ENCODE measurements around the gene PNPO. TPM values are rescaled to one million over a fixed set of nuclear protein-coding genes. Genes with fewer than 3 reads are reported as not detected.
A peak's percentile ranks its signal among the peaks of the same experiment; 100 is the strongest.

PNPO gene
- total RNA-seq, 1 experiment from 2014 or later = 57.5 TPM

DNA sequence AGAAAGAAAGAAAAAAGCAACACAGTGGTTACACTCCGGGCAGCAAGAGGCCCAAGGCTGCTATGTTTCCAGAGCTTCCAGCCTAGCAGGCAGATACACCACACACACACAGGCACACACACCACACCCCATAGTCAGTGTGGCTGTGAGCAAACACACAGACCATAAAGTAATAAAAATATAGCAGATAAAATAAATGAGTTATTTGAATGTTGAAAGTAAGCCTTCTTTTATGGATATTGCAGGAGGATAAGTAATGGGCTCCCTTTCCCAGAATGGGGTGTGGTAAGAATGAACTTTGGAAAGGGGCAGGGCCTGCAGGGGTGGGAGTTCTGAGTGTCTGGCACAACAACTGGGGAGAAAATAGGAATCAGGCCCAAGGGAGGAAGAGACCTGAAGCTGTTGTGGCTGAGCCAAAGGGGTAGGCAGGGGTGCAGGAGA is 24.7 kb downstream of the PNPO start:
- Histone ChIP-seq H3F3A (ENCODE audit: low read length, unreplicated experiment) (no peaks in the 10 kb centered on the region), H3K27ac (ENCODE audit: low read length) (peak overlapping the region; percentile 92), H3K9me3 (ENCODE audit: low read length) (no peaks in the 10 kb centered on the region), H3K36me3 (ENCODE audit: low read depth, low read length) (no peaks in the 10 kb centered on the region), H3K4me3 (ENCODE audit: low read length) (no peak overlapping the region), H4K20me1 (ENCODE audit: low read length) (no peaks in the 10 kb centered on the region), H2AFZ (ENCODE audit: low read length) (no peak overlapping the region), H3K9ac (ENCODE audit: low read length) (no peak overlapping the region), H3K4me1 (ENCODE audit: insufficient read depth, low read length) (peaks cover 36% of the 10 kb centered on the region), H3K27me3 (ENCODE audit: low read length) (no peaks in the 10 kb centered on the region), H3K79me2 (ENCODE audit: low read length) (peaks cover 1% of the 10 kb centered on the region), H3K4me2 (ENCODE audit: low read length) (no peak overlapping the region), H3K9me2 (replicated peaks; ENCODE audit: low read length) (no peaks in the 10 kb centered on the region)
- intact Hi-C loops (cut with micrococcal nuclease) = no loop called here
- ATAC-seq = peak; percentile 12
- no peak for TF ChIP-seq EZH2 (IDR thresholded peaks at IDR 0.05; ENCODE audit: low read length, unreplicated experiment)
- TF ChIP-seq EZH2phosphoT487 (IDR thresholded peaks at IDR 0.05; ENCODE audit: borderline replicate concordance, low read length) = no peak
- TF ChIP-seq, protein P1, sequence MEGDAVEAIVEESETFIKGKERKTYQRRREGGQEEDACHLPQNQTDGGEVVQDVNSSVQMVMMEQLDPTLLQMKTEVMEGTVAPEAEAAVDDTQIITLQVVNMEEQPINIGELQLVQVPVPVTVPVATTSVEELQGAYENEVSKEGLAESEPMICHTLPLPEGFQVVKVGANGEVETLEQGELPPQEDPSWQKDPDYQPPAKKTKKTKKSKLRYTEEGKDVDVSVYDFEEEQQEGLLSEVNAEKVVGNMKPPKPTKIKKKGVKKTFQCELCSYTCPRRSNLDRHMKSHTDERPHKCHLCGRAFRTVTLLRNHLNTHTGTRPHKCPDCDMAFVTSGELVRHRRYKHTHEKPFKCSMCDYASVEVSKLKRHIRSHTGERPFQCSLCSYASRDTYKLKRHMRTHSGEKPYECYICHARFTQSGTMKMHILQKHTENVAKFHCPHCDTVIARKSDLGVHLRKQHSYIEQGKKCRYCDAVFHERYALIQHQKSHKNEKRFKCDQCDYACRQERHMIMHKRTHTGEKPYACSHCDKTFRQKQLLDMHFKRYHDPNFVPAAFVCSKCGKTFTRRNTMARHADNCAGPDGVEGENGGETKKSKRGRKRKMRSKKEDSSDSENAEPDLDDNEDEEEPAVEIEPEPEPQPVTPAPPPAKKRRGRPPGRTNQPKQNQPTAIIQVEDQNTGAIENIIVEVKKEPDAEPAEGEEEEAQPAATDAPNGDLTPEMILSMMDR (conservative IDR thresholded peaks at IDR 0.05; ENCODE audit: low read depth, low read length) = no peak
- POLR2A ChIA-PET (ENCODE audit: unreplicated experiment) = no interaction called here
- BruUV-seq (replicated peaks) = no TSS peak
- DNase-seq = peak; percentile 38
- CTCF ChIA-PET = no interaction called here

DNA sequence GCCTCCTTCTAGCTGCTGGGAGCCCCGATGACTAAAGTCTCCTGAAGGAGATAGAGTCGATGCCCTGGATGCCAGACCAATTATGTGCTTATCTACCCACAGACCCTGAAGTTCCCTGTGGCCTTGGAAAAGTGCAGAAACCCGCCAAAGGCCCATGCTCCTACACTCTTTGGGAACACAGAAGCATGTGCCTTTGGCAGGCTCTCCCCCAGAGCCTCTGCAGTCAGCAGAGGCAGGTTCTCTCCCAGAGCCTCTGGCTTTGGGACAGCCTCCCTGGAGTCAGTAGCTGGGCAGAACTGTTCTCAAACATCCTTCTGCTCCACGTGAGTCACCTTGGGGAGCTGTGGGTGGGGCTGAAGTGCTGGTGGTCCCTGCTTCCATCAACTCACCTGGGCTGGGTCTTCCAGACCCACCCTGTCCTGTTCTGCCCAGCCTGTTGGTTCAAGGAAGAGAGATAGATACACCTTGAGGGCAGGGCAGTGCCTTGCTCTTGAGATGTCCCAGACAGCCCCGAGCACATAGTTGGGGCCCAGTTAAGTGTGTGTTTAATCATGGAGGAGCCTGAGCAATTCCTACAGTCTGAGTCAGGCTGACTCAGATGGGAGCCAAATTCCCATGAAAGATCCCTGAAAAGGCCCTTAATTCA is 26.4 kb downstream of the PNPO start:
- Histone ChIP-seq H3K9ac (ENCODE audit: low read length) (peak overlapping the region; percentile 61), H3K9me3 (ENCODE audit: low read length) (no peaks in the 10 kb centered on the region), H3K4me2 (ENCODE audit: low read length) (peak overlapping the region; percentile 38), H3K27ac (ENCODE audit: low read length) (peak overlapping the region; percentile 92), H2AFZ (ENCODE audit: low read length) (peak overlapping the region; percentile 41), H3K4me1 (ENCODE audit: insufficient read depth, low read length) (peaks cover 49% of the 10 kb centered on the region), H3K4me3 (ENCODE audit: low read length) (no peak overlapping the region), H3K27me3 (ENCODE audit: low read length) (no peaks in the 10 kb centered on the region), H4K20me1 (ENCODE audit: low read length) (no peaks in the 10 kb centered on the region), H3K36me3 (ENCODE audit: low read depth, low read length) (no peaks in the 10 kb centered on the region; the same call in 1 of the 2 replicates), H3F3A (ENCODE audit: low read length, unreplicated experiment) (no peaks in the 10 kb centered on the region), H3K9me2 (replicated peaks; ENCODE audit: low read length) (no peaks in the 10 kb centered on the region), H3K79me2 (ENCODE audit: low read length) (peaks cover 18% of the 10 kb centered on the region)
- POLR2A ChIA-PET (ENCODE audit: unreplicated experiment) = interaction anchor here (0.7 to 1.1 kb wide), 3 partner anchors 10 to 26 kb away, joined by 3 to 4 read pairs (median 3); partner anchors contain the start of genes PNPO and PRR15L
- TSS peak; percentile 69 for BruUV-seq (replicated peaks)
- ATAC-seq (peak; percentile 59), DNase-seq (peak; percentile 98)
- intact Hi-C loops (cut with micrococcal nuclease) = no loop called here
- CTCF ChIA-PET = interaction anchor here (1.0 to 2.0 kb wide), 5 partner anchors 18 to 58 kb away, joined by 5 to 10 read pairs (median 6); no protein-coding TSS in a partner anchor
- TF ChIP-seq EZH2phosphoT487 (IDR thresholded peaks at IDR 0.05; ENCODE audit: borderline replicate concordance, low read length) = no peak
- TF ChIP-seq EZH2 (IDR thresholded peaks at IDR 0.05; ENCODE audit: low read length, unreplicated experiment) = no peak
- TF ChIP-seq, protein P1 (conservative IDR thresholded peaks at IDR 0.05; ENCODE audit: low read depth, low read length) = no peak

DNA sequence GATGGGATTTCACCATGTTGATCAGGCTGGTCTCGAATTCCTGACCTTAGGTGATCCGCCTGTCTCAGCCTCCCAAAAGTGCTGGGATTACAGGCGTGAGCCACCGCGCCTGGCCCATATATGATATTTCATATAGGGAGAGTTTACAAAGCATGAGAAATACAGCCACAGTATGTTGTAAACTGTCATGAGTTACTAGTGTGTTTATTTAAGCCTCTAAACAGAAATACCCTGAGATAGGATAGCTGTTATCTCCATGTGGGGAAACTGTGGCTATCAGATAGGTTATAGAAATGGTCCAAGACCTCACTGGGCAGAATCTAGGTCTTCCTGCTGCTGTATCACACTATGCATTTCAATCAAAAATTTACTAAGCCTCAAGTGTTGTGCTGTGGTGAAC is 27.5 kb downstream of the PNPO start:
- ATAC-seq = no peak
- Histone ChIP-seq H3K36me3 (ENCODE audit: low read depth, low read length) (no peaks in the 10 kb centered on the region; the same call in 1 of the 2 replicates), H3F3A (ENCODE audit: low read length, unreplicated experiment) (no peaks in the 10 kb centered on the region), H4K20me1 (ENCODE audit: low read length) (no peaks in the 10 kb centered on the region), H3K27ac (ENCODE audit: low read length) (peak overlapping the region; percentile 92), H3K27me3 (ENCODE audit: low read length) (no peaks in the 10 kb centered on the region), H3K9me3 (ENCODE audit: low read length) (no peaks in the 10 kb centered on the region), H2AFZ (ENCODE audit: low read length) (no peak overlapping the region), H3K4me2 (ENCODE audit: low read length) (no peak overlapping the region), H3K9me2 (replicated peaks; ENCODE audit: low read length) (no peaks in the 10 kb centered on the region), H3K79me2 (ENCODE audit: low read length) (peaks cover 23% of the 10 kb centered on the region), H3K4me3 (ENCODE audit: low read length) (no peak overlapping the region), H3K4me1 (ENCODE audit: insufficient read depth, low read length) (peaks cover 49% of the 10 kb centered on the region), H3K9ac (ENCODE audit: low read length) (peak overlapping the region; percentile 61; the same call in 1 of the 2 replicates)
- no peak for DNase-seq
- POLR2A ChIA-PET (ENCODE audit: unreplicated experiment) = interaction anchor here (0.6 to 1.1 kb wide), 2 partner anchors 18 to 19 kb away, joined by 3 read pairs; no protein-coding TSS in a partner anchor
- intact Hi-C loops (cut with micrococcal nuclease) = no loop called here
- CTCF ChIA-PET = interaction anchor here (1.0 to 2.0 kb wide), 4 partner anchors 19 to 50 kb away, joined by 4 to 10 read pairs (median 6); no protein-coding TSS in a partner anchor
- no TSS peak for BruUV-seq (replicated peaks)
- TF ChIP-seq EZH2 (IDR thresholded peaks at IDR 0.05; ENCODE audit: low read length, unreplicated experiment) (no peak), EZH2phosphoT487 (IDR thresholded peaks at IDR 0.05; ENCODE audit: borderline replicate concordance, low read length) (no peak)
- TF ChIP-seq, protein P1 (conservative IDR thresholded peaks at IDR 0.05; ENCODE audit: low read depth, low read length) = no peak

Measured in PC-3 (cell line).